DND-41 (cell line): ENCODE measurements around the gene FAM24B.

Source experiments
- EZH2 ChIP-seq: IDR thresholded peaks from 3 replicates; pipeline ENCODE4 v1.6.1; 2012; ENCODE audit warnings: borderline replicate concordance, low read depth, mild to moderate bottlenecking, moderate library complexity, low read length, inconsistent platforms; ENCODE audit not compliant: severe bottlenecking
- TF ChIP-seq, protein P1 (sequence below): IDR thresholded peaks from 2 replicates; pipeline ENCODE4 v1.5.1; 2012; ENCODE audit warnings: borderline replicate concordance, low read length, moderate library complexity, mild to moderate bottlenecking; ENCODE audit not compliant: poor library complexity, severe bottlenecking; ENCODE audit errors: extremely low read depth

DNA sequence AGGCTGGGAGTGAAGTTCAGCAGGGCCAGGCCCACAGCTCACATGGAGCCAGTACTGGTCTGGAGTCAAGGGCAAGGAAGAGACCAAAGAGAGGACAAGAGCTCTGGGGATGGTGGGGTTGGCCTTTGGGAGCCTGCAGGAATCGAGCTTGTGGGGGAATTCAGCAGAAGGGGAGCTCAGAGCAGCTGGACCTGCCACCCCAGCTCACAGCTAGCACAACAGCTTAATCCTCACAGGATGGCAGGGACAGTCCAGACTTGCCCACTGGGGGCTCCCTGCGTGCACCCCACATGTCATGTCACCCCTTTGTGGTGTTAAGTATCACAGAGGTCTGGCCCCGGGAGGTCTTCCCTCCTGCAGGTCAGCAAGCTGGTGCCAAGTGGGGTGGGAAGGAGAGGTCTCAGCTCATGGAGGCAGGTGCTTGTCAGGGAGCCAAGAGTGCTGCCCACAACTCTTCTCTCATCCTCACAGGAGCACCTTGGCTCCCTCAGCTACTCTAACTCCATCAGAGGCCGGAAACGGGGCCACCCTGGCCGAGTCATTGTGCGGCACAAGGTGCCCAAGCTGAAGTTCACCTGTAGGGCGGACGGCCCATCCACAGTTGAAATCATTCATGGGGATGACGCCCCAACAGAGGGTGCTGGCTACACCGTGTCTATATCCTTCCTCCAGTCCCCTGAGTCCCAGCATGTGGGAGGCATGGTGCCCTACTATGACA is 56.2 kb downstream of the FAM24B start:
- TF ChIP-seq EZH2: no peak
- TF ChIP-seq, protein P1, sequence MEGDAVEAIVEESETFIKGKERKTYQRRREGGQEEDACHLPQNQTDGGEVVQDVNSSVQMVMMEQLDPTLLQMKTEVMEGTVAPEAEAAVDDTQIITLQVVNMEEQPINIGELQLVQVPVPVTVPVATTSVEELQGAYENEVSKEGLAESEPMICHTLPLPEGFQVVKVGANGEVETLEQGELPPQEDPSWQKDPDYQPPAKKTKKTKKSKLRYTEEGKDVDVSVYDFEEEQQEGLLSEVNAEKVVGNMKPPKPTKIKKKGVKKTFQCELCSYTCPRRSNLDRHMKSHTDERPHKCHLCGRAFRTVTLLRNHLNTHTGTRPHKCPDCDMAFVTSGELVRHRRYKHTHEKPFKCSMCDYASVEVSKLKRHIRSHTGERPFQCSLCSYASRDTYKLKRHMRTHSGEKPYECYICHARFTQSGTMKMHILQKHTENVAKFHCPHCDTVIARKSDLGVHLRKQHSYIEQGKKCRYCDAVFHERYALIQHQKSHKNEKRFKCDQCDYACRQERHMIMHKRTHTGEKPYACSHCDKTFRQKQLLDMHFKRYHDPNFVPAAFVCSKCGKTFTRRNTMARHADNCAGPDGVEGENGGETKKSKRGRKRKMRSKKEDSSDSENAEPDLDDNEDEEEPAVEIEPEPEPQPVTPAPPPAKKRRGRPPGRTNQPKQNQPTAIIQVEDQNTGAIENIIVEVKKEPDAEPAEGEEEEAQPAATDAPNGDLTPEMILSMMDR: no peak
